ENCODE measurements around the gene NUP35.
"Not testable (repeated sequence)": the region's sequence is repeated elsewhere in the genome, so short reads cannot be mapped to it uniquely, and the experiment has no call there.

The NUP35 gene

GRCh38 chr2:183149489-183149888 is 25.2 kb downstream of the NUP35 start:
- no peak for DNase-seq

- DNase-seq: not testable (repeated sequence)
These were observed 28.0 kb downstream of the NUP35 start for GRCh38 chr2:183152280-183152679.

GRCh38 chr2:183153967-183154366 is 29.7 kb downstream of the NUP35 start:
- DNase-seq: no peak

GRCh38 chr2:183154772-183155171 is 30.5 kb downstream of the NUP35 start:
- DNase-seq: not testable (repeated sequence)

GRCh38 chr2:183157131-183157530 is 32.9 kb downstream of the NUP35 start:
- DNase-seq: no peak

- DNase-seq: no peak
These were observed 38.1 kb downstream of the NUP35 start for GRCh38 chr2:183162362-183162761.

- DNase-seq: no peak
These were observed 39.8 kb downstream of the NUP35 start for GRCh38 chr2:183163821-183164649.

- no peak for DNase-seq
These were observed 40.4 kb downstream of the NUP35 start for GRCh38 chr2:183164650-183165015.

- DNase-seq: no peak
These were observed 42.0 kb downstream of the NUP35 start for GRCh38 chr2:183166210-183166609.

- not testable (repeated sequence) for DNase-seq
These were observed 42.7 kb downstream of the NUP35 start for GRCh38 chr2:183166976-183167375.

- no peak for DNase-seq
These were observed 48.1 kb downstream of the NUP35 start for GRCh38 chr2:183172220-183172887.

- DNase-seq: no peak
These were observed 54.9 kb downstream of the NUP35 start for GRCh38 chr2:183179156-183179555.

GRCh38 chr2:183185534-183185933 is 61.3 kb downstream of the NUP35 start:
- no peak for DNase-seq

GRCh38 chr2:183186296-183186695 is 62.1 kb downstream of the NUP35 start:
- DNase-seq: no peak

- no peak for DNase-seq
These were observed 62.5 kb downstream of the NUP35 start for GRCh38 chr2:183186766-183187165.

- DNase-seq: no peak
These were observed 68.1 kb downstream of the NUP35 start for GRCh38 chr2:183192343-183192742.

GRCh38 chr2:183193904-183194303 is 69.7 kb downstream of the NUP35 start:
- DNase-seq: no peak

GRCh38 chr2:183195397-183195796 is 71.2 kb downstream of the NUP35 start:
- no peak for DNase-seq

GRCh38 chr2:183195998-183196409 is 71.8 kb downstream of the NUP35 start:
- DNase-seq: no peak

- no peak for DNase-seq
These were observed 80.2 kb downstream of the NUP35 start for GRCh38 chr2:183204397-183204796.

- DNase-seq: no peak
These were observed 82.9 kb downstream of the NUP35 start for GRCh38 chr2:183207110-183207509.

- no peak for DNase-seq
These were observed 85.3 kb downstream of the NUP35 start for GRCh38 chr2:183209395-183210028.

All from NCI-H1694 treated with DMSO at 0.1 percent for 48 hours (cell line).